Stimulated activated CD8-positive, alpha-beta memory T cell treated with anti-CD3 and anti-CD28 coated beads, Interleukin-12 subunit alpha, Interleukin-12 subunit beta, amount 100 ng/mL, for 4 hours (primary cell): Measurements from ENCODE around the gene CDCP1.

Source experiments
- DNase-seq: peaks from one replicate; pipeline ENCODE4 v3.0.0-alpha.2; 2020; ENCODE audit warnings: low read depth

Gene CDCP1

GRCh38 chr3:45110509-45110833 is 35.7 kb downstream of the CDCP1 start:
- no peak for DNase-seq

- DNase-seq: no peak
Observed at GRCh38 chr3:45109771-45110508, 36.2 kb downstream of the CDCP1 start.

- no peak for DNase-seq
Observed at GRCh38 chr3:45106874-45107273, 39.3 kb downstream of the CDCP1 start.

DNA sequence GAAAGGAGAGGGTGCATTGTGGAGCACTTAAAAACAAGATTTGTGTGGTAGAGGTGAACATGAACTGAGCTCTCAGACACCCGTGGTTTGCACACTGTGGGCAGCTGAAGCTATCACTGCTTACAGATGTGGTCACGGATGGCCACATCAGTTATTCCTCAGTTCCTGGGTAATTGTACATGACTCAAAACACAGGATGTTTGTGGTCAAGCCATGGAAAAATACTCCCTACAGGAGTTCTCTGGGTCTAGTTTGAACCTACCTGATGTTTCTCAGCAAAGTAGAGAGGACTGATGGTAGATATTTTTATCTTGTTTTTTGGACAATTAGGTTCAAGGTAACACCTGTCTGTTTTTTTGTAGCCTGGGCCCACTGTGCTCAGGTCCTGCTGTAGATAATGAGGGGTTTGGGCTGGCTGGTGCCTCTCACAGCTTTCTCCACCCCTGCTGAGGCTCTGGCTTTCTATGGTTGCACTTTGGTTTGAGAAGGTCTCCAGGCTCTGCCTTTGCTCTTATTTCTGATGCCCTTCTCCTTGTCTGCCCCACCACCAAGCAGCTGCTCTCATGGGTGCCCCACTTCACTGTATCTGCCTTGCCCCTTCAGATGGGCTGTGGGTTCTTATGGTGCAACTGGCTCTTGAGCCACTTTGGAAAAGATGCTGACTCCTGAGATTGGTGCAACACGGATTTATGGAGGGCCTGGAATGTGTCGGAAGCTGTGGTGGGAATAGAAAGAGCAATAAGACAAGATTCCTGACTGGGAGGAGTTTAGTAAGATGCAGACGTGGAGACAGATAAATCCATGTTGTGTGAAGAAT is 40.1 kb downstream of the CDCP1 start:
- DNase-seq: peak; percentile 30

GRCh38 chr3:45104715-45105711 is 41.2 kb downstream of the CDCP1 start:
- DNase-seq: no peak

DNA sequence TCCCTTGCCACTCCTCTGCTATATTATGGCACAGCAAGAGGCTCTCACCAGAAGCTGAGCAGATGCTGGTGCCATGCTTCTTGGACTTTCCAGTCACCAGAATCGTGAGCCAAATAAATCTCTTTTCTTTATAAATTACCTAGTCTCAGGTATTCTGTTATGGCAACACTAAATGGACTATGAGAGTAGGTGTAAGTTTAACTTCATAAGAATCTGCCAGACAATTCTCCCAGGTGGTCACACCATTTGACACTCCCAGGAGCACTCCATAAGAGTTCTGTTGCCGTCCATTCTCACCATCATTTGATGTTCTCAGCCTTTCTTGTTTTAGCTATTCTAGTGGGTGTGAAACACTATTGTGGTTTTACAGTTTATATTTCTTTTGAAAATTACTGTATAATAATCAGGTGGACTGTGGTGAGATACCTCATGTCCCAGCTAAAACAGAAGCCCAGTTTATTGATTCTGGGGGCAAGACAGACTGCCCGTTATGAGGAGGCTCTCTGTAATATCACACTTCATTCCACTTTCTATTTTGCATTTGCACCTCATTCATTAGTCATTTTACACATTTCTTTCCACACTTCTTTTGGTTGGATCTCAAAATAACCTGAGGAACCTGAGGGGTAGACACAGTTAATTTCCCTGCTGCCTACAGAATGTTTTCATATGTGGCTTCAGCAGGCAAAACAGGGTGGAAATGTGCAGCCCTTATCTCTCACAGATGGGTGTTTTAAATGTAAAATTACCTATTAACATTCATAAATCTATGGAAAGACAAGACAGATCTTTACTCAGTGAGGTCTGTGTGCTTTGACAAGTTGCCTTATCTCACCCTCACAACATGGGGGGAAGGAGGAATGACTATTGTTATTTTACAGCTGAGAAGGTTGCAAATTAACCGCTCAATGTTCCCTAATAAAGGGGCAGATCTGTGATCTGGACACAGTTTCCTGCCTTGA is 42.1 kb downstream of the CDCP1 start:
- DNase-seq: no peak

GRCh38 chr3:45103334-45103733 is 42.8 kb downstream of the CDCP1 start:
- no peak for DNase-seq

DNA sequence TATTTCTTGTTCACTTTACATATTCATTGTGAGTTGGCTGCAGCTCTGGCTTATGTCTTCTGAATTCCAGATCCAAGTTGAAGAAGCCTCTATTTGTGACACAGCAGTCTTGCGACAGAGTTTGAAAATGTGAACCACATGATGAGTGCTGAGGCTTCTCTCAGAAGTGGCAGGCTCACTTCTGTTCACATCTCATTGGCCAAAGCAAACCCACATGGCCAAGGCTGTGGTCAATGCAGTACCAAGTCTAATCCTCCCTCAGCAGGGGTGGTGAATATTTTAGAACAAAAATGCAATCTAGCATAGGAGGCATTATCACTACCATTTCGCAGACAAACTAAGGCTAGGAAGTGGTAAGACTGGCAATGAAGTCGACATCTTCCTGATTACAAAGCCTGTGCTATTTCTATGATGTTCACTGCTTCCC is 45.2 kb downstream of the CDCP1 start:
- DNase-seq: no peak

DNA sequence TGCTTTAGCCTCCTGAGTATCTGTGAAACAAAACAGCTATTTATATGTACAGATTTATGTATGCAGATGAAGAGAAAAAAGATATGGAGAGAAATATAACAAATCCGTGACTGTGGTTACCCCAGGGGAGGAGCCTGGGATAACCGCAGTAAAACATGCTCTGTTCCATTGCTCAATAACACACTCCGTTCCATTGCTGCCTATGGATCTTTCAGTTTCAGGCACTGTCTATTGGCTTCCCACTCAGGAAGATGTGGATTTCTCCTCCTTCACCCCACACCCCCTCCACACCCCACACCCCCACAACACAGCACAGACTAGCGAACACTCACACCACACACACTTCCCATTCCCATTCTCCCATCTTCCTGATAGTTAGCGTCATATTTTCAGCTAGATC is 47.9 kb downstream of the CDCP1 start:
- no peak for DNase-seq

GRCh38 chr3:45097296-45097883 is 48.8 kb downstream of the CDCP1 start:
- DNase-seq: no peak

DNA sequence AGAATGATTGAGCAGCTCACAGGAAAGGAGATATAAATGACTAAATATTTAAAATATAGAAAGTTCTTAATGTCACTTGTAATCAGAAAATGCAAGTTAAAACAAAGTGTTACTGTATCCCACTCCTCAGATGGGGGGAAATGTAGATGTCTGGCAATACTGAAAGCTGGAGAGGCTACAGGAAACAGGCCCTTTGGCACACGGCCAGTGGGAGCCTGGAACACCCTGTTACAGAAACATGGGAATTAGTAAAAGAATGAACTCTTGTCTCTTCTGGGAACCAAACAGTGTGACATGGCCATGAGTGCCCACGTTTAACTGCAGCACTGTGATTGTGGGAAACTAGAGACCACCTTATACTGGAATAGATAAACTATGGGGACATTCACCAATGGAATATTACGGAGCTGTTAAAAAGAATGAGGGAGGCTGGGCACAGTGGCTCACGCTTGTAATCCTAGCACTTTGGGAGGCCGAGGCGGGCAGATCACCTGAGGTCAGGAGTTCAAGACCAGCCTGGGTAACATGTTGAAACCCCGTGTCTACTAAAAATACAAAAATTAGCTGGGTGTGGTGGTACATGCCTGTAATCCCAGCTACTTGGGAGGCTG is 50.2 kb downstream of the CDCP1 start:
- DNase-seq: no peak

DNA sequence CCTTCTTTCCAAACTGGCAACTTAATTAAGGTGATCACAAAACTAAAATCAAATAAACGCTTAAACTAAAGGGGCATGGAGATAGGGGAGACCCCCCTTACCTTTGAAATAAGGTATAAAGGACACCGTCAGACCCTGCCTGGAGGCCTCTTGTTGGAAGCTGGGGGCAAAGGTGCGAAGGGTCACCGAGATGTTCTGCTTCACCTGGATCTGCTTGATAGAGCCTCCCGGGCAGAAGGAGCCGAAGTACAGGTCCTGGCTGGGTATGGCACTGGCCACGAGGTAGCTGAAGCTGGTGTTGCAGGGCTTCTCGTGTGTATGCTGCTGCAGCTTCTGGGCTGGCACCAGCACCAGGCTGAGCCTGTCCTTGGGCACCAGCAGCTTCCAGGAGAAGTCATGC is 53.0 kb downstream of the CDCP1 start:
- no peak for DNase-seq

- DNase-seq: no peak
Observed at GRCh38 chr3:45092132-45093031, 53.8 kb downstream of the CDCP1 start.

- no peak for DNase-seq
Observed at GRCh38 chr3:45090855-45091254, 55.3 kb downstream of the CDCP1 start.

- DNase-seq: no peak
Observed at GRCh38 chr3:45088543-45089358, 57.4 kb downstream of the CDCP1 start.

DNA sequence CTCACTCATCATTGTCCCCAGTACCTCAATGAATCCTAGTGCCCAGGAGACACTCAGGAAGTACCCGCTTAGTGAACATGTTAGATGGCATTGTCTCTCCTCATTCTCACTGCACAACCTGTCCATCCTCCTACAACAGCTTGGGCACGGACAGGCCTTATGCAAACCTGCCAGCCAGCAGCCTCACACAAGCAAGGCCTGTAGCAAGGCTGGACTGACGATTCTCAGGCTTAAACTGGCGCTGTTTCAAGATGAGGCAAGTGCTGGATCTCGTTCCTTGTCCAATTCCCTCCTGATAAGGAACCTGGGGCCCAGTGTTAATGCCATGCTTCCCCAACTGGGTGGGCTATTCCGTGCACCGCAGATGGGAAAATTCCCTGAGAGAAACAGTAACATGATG is 59.0 kb downstream of the CDCP1 start:
- DNase-seq: no peak

- DNase-seq: no peak
Observed at GRCh38 chr3:45084820-45085816, 61.1 kb downstream of the CDCP1 start.
